HUDEP-2 (cell line): Measurements from ENCODE around the gene CSHL1.
"Not testable (repeated sequence)": the region's sequence is repeated elsewhere in the genome, so short reads cannot be mapped to it uniquely, and the experiment has no call there.

Source experiments
- DNase-seq, 76 experiments: peaks; one replicate each; lab custom pipeline; 2025; ENCODE audit not compliant: unreplicated experiment in 76 of 76; lab: John Stamatoyannopoulos, UW

CSHL1 gene

GRCh38 chr17:63941162-63941561, 30.1 kb upstream of the CSHL1 start:
- no peak for DNase-seq

GRCh38 chr17:63940584-63940983, 29.5 kb upstream of the CSHL1 start:
- DNase-seq, result no peak

- DNase-seq, result no peak
Measured at GRCh38 chr17:63939884-63940283, 28.8 kb upstream of the CSHL1 start.

DNA sequence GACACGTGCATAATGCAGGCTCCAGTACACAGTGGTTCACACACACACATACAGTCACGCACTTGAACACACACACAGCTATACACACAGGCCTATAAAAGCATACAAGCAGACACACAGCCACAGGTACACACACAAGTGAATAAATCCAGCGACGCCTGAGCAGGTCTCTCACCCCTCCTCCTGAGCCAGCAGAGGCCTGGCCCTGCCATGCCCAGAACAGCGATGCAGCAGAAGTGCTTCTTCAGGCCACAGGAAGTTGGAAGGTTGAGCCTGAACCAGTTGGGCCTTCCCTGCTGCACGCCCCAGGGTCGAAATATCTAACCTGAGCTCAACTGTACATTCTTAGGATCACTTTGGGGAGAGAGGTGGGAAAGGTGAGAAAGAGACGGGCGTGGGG, 28.3 kb upstream of the CSHL1 start:
- DNase-seq, result no peak

- no peak for DNase-seq
Measured at GRCh38 chr17:63937920-63938319, 26.9 kb upstream of the CSHL1 start.

DNA sequence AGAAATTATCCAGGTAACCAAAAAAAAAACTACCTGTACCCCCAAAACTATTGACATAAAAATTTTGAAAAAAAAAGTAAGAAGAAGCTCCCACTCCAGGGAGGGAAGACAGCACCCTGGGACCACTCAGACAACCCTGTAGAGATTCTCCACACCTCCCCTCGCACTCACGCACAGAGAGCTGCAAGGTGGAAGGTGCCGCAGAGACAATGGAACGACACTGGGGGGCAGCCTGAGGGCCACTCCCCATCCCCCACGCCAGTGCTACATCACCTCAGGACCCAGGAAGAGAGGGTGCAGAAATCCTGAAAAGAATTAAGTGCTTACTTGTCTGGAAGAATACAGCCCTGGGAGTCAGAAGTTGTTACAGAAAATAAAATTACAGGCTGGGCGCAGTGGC, 26.3 kb upstream of the CSHL1 start:
- no peak for DNase-seq

GRCh38 chr17:63934183-63935112, 23.4 kb upstream of the CSHL1 start:
- no peak for DNase-seq

GRCh38 chr17:63933598-63933997, 22.5 kb upstream of the CSHL1 start:
- DNase-seq, result no peak

GRCh38 chr17:63932721-63933120, 21.7 kb upstream of the CSHL1 start:
- DNase-seq, result no peak

- no peak for DNase-seq
Measured at GRCh38 chr17:63931981-63932561, 21.0 kb upstream of the CSHL1 start, which contains the start of gene CD79B. Gene CD79B (minus strand): TSS chr17:63932331. CDS start chr17:63932261, 70 bp downstream.

- peak in 19 of 76 experiments; percentile 4 to 43 (median 16) for DNase-seq
Measured at GRCh38 chr17:63930951-63931575, 20.0 kb upstream of the CSHL1 start.

DNA sequence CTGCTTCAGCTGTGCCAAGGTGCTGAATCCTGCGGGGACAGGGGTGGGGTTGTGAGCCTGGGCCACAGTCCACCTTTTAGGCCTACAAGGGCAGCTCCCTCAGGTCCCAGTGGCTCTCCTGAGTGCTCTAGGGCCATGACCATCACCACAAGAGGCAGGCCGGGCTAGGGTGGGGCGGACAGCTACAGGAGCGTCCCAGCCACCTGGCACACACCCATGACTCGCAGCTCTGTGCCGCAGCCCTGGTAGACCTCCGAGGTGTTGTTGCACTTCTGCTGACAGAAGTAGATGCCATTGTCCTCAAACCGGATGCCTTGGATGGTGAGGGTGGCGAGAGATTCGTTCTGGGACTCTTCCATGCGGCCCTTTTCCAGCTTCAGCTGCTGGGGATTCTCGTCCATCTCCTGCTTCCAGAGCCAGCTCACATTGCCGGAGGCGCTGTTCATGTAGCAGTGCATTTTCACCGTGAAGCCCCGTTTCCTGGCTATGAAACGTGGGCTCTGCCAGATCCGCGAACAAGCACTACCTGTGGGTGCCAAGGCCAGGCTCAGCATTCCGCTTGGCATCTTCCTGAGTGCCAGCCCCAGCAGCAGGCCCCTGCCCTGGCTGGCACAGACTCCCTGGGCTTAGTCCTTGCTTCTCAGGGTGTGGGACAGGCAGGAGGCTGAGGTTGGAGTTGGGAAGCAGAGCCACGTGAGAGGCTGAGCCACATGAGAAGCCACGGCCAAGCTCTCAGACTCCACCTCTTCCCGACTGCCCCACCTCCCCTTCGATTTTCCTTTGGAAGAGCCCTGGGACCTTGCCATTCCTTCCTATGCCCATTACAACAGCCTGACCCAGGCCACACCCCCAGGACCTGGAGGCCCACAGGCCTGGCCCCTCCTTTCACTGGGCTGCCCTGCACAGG, 19.1 kb upstream of the CSHL1 start:
- DNase-seq, result no peak

GRCh38 chr17:63928966-63929695, 18.1 kb upstream of the CSHL1 start:
- DNase-seq, result no peak

DNA sequence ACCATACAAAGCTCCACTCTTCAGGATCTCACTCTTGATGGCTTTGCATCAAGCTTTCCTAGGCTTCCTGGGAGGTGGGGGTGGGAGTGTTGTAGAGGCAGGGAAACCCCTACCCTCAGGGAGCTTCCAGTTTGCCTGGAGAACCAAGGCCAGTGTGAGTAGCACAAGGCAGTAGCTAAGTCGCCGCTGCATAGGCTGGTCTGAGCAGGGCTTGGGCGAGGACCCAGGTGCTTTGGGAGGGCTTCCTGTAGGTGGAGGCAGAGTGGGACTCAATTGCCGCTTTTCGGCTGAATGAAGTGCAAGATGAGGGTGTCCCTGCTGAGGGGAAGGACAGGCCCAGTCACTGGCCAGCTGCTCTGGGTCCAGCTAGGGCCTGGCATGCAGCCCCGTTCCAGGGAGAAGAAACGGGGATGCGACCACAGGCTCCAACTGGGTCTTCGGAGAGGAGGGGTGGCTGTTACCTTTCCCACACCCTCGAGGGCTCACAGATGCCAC, 17.2 kb upstream of the CSHL1 start:
- no peak for DNase-seq

DNA sequence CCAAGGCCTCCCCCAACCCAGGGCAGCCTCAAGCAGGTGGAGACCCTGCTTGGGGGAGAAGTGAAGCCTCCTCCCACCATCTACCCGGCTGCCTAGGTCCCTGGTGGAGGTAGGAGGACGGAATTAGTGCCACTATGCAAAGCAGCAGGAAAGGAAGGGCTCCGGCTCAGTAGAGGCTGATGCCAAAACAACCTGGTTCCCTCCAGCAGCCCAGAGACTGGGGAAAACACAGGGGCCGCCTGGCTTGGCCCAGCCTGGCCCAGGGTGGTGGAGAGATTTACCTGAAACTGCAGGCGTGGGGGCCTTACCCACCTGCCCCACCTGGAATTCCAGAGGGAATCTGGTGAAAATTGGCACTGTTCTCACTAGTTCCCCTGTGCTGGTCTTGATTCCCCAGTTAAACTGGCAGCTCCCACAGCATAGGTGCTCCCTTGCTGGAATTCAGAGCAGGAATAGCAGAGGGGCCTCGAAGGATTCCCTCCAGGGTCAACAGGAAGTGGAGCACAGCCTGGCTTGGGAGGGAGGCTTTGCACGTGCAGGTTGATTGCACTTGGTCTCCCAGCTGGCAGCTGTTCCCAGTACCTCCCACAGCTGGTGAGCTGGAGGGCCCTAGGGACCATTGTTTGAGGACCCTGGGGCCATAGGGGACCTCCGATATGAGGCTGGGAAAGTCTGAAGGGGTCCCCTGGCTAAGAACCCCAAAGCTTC, 16.6 kb upstream of the CSHL1 start:
- DNase-seq, result no peak

GRCh38 chr17:63926164-63926563, 15.1 kb upstream of the CSHL1 start:
- DNase-seq, result no peak

GRCh38 chr17:63925615-63926014, 14.6 kb upstream of the CSHL1 start:
- DNase-seq, result no peak

GRCh38 chr17:63922402-63922801, 11.3 kb upstream of the CSHL1 start:
- DNase-seq, result not testable (repeated sequence)

DNA sequence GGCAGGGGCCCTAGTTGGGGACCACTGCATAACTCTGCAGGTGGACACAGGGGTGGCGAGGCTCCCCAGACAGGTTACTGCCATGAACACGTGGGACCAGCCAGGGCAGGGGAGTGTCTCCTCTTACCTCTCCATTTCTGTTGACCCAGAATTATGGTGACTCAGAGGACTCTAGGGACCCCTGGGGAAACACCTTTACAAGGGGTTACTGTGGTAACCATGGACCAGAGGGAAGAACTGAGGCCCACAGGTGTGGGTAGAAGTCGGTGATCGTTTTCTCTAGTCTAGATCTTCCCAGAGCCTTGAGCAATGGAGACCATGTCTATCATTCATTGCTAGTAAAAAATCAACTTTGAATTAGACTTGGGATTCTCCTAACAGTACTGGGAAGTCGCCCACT, 9.7 kb upstream of the CSHL1 start:
- DNase-seq, result not testable (repeated sequence)
